SK-N-SH (cell line): ENCODE results near the gene USE1.
A peak's percentile ranks its signal among the peaks of the same experiment; 100 is the strongest.

Source experiments
- EP300 ChIP-seq, 2 experiments: IDR thresholded peaks; 2 replicates each; pipeline versions ENCODE4 v1.4.0 to v1.6.1; 2012; ENCODE audit warnings: borderline replicate concordance in 1 of 2, low read depth in 1 of 2, low read length in 1 of 2
- TF ChIP-seq, protein P1 (sequence below): IDR thresholded peaks from 2 replicates; pipeline ENCODE4 v1.4.0; 2012; ENCODE audit warnings: low read depth
- TF ChIP-seq, protein P2 (sequence below): fragments of 200-600 bp; sonication (generic); IDR thresholded peaks from 2 replicates; pipeline ENCODE4 v1.6.1; 2017; ENCODE audit warnings: antibody characterized with exemption, mild to moderate bottlenecking, moderate library complexity

DNA sequence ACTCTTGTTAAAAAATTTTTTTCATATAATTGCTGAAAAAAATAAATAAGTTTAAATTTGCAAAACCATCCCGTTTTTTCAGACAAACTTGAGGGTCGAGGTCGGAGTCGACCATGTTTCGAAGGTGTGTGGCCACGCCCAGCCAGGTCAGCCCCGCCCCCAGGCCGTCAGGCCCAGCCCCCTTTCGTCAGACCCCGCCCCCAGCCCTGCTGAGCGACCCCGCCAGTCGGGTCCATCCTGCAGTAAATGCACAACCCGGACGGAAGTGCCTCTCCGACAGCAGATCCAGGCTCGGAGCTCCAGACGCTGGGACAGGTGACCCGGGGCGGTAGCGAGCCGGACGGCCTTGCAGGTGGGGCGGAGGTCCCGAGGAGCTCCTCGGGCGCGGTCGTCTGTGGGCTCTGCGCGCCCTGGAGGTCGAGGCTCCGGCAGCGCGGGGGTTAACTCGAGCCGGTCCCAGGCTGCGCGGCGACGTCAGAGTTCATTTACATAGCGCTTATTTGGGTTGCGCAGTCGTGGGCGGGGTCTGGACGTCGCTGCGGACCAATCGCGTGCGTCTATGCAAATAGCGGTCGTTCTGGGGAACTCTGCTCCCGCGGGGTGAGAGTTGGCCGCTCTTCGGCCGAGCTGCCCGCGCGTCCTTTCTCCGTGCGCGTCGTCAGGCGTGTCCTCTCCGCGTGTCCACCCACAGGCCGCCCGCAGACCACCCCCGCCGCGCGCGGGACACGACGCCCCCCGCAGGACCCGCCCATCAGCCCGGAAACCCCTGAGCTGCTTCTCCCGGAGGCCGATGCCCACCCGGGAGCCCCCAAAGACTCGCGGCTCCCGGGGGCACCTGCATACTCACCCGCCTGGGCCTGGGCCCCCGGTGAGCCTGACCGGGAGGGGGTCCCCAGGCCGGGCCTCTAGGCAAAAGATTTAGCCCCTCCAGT, 11.1 kb downstream of the USE1 start, which contains the start of gene OCEL1:
- TF ChIP-seq, protein P1, sequence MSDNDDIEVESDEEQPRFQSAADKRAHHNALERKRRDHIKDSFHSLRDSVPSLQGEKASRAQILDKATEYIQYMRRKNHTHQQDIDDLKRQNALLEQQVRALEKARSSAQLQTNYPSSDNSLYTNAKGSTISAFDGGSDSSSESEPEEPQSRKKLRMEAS = peak; percentile 85
- TF ChIP-seq, protein P2, sequence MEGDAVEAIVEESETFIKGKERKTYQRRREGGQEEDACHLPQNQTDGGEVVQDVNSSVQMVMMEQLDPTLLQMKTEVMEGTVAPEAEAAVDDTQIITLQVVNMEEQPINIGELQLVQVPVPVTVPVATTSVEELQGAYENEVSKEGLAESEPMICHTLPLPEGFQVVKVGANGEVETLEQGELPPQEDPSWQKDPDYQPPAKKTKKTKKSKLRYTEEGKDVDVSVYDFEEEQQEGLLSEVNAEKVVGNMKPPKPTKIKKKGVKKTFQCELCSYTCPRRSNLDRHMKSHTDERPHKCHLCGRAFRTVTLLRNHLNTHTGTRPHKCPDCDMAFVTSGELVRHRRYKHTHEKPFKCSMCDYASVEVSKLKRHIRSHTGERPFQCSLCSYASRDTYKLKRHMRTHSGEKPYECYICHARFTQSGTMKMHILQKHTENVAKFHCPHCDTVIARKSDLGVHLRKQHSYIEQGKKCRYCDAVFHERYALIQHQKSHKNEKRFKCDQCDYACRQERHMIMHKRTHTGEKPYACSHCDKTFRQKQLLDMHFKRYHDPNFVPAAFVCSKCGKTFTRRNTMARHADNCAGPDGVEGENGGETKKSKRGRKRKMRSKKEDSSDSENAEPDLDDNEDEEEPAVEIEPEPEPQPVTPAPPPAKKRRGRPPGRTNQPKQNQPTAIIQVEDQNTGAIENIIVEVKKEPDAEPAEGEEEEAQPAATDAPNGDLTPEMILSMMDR = no peak
- no peak for TF ChIP-seq EP300 (IDR thresholded peaks at IDR 0.05; ENCODE audit: borderline replicate concordance in 1 of 2, low read depth in 1 of 2, low read length in 1 of 2)
